OCI-LY3 (cell line): ENCODE results near the gene C3orf85.

Experiments
- H2AFZ ChIP-seq: fragments of 200-600, 300-600 bp; shearing (Covaris generic); 2 replicates; pipeline ENCODE4 v1.6.0; 2014; ENCODE audit warnings: antibody characterized with exemption, low read depth, low read length
- H3K27ac ChIP-seq: fragments of 200-600, 300-600 bp; sonication (generic); 2 replicates; pipeline ENCODE4 v1.5.1; 2014; ENCODE audit warnings: mild to moderate bottlenecking, low read length, moderate library complexity, mixed read lengths
- H3K27me3 ChIP-seq: fragments of 200-600, 300-600 bp; sonication (generic); 2 replicates; pipeline ENCODE4 v1.6.1; 2014; ENCODE audit warnings: low read depth, low read length, mixed read lengths
- H3K36me3 ChIP-seq: fragments of 200-600, 300-600 bp; sonication (generic); replicated peaks from 2 replicates; pipeline ENCODE3; 2014; ENCODE audit warnings: low read depth, low read length, mixed read lengths
- H3K4me1 ChIP-seq: fragments of 300-600, 200-600 bp; sonication (generic); 2 replicates; pipeline ENCODE4 v1.6.1; 2014; ENCODE audit warnings: low read length, mixed read lengths
- H3K4me2 ChIP-seq: fragments of 200-600, 300-600 bp; sonication (generic); 2 replicates; pipeline ENCODE4 v1.6.1; 2014; ENCODE audit warnings: low read length, mixed read lengths
- H3K4me3 ChIP-seq: fragments of 300-600, 200-600 bp; sonication (generic); 2 replicates; pipeline ENCODE4 v1.5.1; 2014; ENCODE audit warnings: antibody characterized with exemption, mild to moderate bottlenecking, low read length, moderate library complexity
- H3K79me2 ChIP-seq: fragments of 300-600, 200-600 bp; shearing (Covaris generic); 2 replicates; pipeline ENCODE4 v1.6.1; 2014; ENCODE audit warnings: mild to moderate bottlenecking, low read length, mixed read lengths
- H3K9ac ChIP-seq: fragments of 300-600, 200-600 bp; shearing (Covaris generic); 2 replicates; pipeline ENCODE4 v1.6.0; 2014; ENCODE audit warnings: mild to moderate bottlenecking, low read length, moderate library complexity
- H3K9me3 ChIP-seq: fragments of 200-600, 300-600 bp; shearing (Covaris generic); 2 replicates; pipeline ENCODE4 v1.6.1; 2014; ENCODE audit warnings: low read length, mixed read lengths; ENCODE audit not compliant: insufficient read depth
- H4K20me1 ChIP-seq: fragments of 200-600, 300-600 bp; sonication (generic); 2 replicates; pipeline ENCODE4 v1.6.1; 2016; ENCODE audit warnings: low read length, mixed read lengths; ENCODE audit not compliant: insufficient read depth
- CTCF ChIP-seq: fragments of 200-600, 300-600 bp; sonication (generic); IDR thresholded peaks from 2 replicates; pipeline ENCODE4 v1.5.1; 2014; ENCODE audit warnings: antibody characterized with exemption, low read length, low read depth
- EZH2phosphoT487 ChIP-seq: fragments of 200-600 bp; shearing (Covaris generic); IDR thresholded peaks from 2 replicates; pipeline ENCODE4 v1.6.1; 2018; ENCODE audit warnings: antibody characterized with exemption, mixed run types, low read depth

C3orf85 gene

GRCh38 chr3:109118584-109118983 is 17.9 kb upstream of the C3orf85 start:
- Histone ChIP-seq H3K9ac (no peak overlapping the region), H3K9me3 (no peaks in the 10 kb centered on the region), H4K20me1 (no peaks in the 10 kb centered on the region), H3K4me2 (no peak overlapping the region), H3K4me1 (peaks cover 7% of the 10 kb centered on the region), H3K27me3 (no peaks in the 10 kb centered on the region), H3K79me2 (no peaks in the 10 kb centered on the region), H3K27ac (no peak overlapping the region), H3K4me3 (no peak overlapping the region), H3K36me3 (no peaks in the 10 kb centered on the region), H2AFZ (no peak overlapping the region)
- no peak for TF ChIP-seq CTCF
- TF ChIP-seq EZH2phosphoT487: no peak

GRCh38 chr3:109122690-109123089 is 13.8 kb upstream of the C3orf85 start:
- no peaks in the 10 kb centered on the region for H4K20me1 ChIP-seq
- no peak overlapping the region for H2AFZ ChIP-seq
- TF ChIP-seq EZH2phosphoT487 (no peak), CTCF (no peak)
- no peaks in the 10 kb centered on the region for H3K36me3 ChIP-seq
- no peaks in the 10 kb centered on the region for H3K79me2 ChIP-seq
- H3K4me3 ChIP-seq: no peak overlapping the region
- H3K4me2 ChIP-seq: no peak overlapping the region
- no peaks in the 10 kb centered on the region for H3K27me3 ChIP-seq
- no peak overlapping the region for H3K27ac ChIP-seq
- H3K9ac ChIP-seq: no peak overlapping the region
- no peaks in the 10 kb centered on the region for H3K9me3 ChIP-seq
- H3K4me1 ChIP-seq: peaks cover 7% of the 10 kb centered on the region

- H3K36me3 ChIP-seq: no peaks in the 10 kb centered on the region
- H3K27me3 ChIP-seq: no peaks in the 10 kb centered on the region
- H4K20me1 ChIP-seq: no peaks in the 10 kb centered on the region
- no peak overlapping the region for H3K4me2 ChIP-seq
- peaks cover 7% of the 10 kb centered on the region for H3K4me1 ChIP-seq
- H3K79me2 ChIP-seq: no peaks in the 10 kb centered on the region
- H3K4me3 ChIP-seq: no peak overlapping the region
- no peaks in the 10 kb centered on the region for H3K9me3 ChIP-seq
- TF ChIP-seq EZH2phosphoT487: no peak
- TF ChIP-seq CTCF: no peak
- H3K9ac ChIP-seq: no peak overlapping the region
- H3K27ac ChIP-seq: no peak overlapping the region
- H2AFZ ChIP-seq: no peak overlapping the region
These were observed 10.6 kb upstream of the C3orf85 start for GRCh38 chr3:109125902-109126301.

- no peak for TF ChIP-seq CTCF
- TF ChIP-seq EZH2phosphoT487: no peak
- H3K4me1 ChIP-seq: peaks cover 4% of the 10 kb centered on the region
- H3K4me2 ChIP-seq: no peak overlapping the region
These were observed 9.0 kb upstream of the C3orf85 start for GRCh38 chr3:109127553-109127952.

More at GRCh38 chr3:109127553-109127952, 9.0 kb upstream of the C3orf85 start:
- Histone ChIP-seq H2AFZ (no peak overlapping the region), H3K79me2 (no peaks in the 10 kb centered on the region), H3K9ac (no peak overlapping the region), H3K27me3 (no peaks in the 10 kb centered on the region), H3K9me3 (no peaks in the 10 kb centered on the region), H4K20me1 (no peaks in the 10 kb centered on the region), H3K27ac (no peak overlapping the region), H3K4me3 (no peak overlapping the region), H3K36me3 (no peaks in the 10 kb centered on the region)
